ENCODE data around the gene NCKAP5. TPM values are rescaled to one million over a fixed set of nuclear protein-coding genes. Genes with fewer than 3 reads are reported as not detected.

The NCKAP5 gene
- total and polyA plus RNA-seq, 2 donors (not counting 1 experiment from before 2014, with no cell fraction given), result not detected

- H3K27ac ChIP-seq (ENCODE audit: low read length in 2 of 2), result no peak overlapping the region
Measured at GRCh38 chr2:132690664-132691303, 877.5 kb downstream of the NCKAP5 start.

GRCh38 chr2:132681766-132682165 is 886.5 kb downstream of the NCKAP5 start:
- no peaks in the 10 kb centered on the region for H3K9me3 ChIP-seq (ENCODE audit: control extremely low read depth in 1 of 3, control insufficient read depth in 2 of 3, insufficient read depth in 1 of 3, low read length in 2 of 3)
- no peaks in the 10 kb centered on the region for H3K9me3 Mint-ChIP-seq (ENCODE audit: insufficient read depth)
- no peak overlapping the region for H3K4me3 ChIP-seq (ENCODE audit: control extremely low read depth in 1 of 5, extremely low read depth in 1 of 5, insufficient read depth in 1 of 5, low read depth in 2 of 5, low read length in 4 of 5)
- H3K4me1 ChIP-seq (ENCODE audit: control insufficient read depth in 2 of 2, insufficient read depth in 2 of 2, low read length in 2 of 2), result no peaks in the 10 kb centered on the region
- H3K27me3 ChIP-seq (replicated peaks in 1 of 4; ENCODE audit: control extremely low read depth in 1 of 4, control insufficient read depth in 3 of 4, insufficient read depth in 4 of 4, low read length in 3 of 4), result no peaks in the 10 kb centered on the region
- DNase-seq, result no peak
- no peak overlapping the region for H3K4me2 ChIP-seq (replicated peaks; ENCODE audit: low read depth, low read length, poor library complexity, severe bottlenecking)
- no peaks in the 10 kb centered on the region for H3K4me1 Mint-ChIP-seq
- CTCF ChIA-PET, result no interaction called here
- H3K79me2 ChIP-seq (ENCODE audit: control insufficient read depth, insufficient read depth, low read length), result no peaks in the 10 kb centered on the region
- peaks cover 3% of the 10 kb centered on the region for H3K27me3 Mint-ChIP-seq
- POLR2A ChIA-PET, result no interaction called here
- ATAC-seq (ENCODE audit: low read depth), result no peak
- no peak overlapping the region for H3K27ac Mint-ChIP-seq
- no peak overlapping the region for H2AFZ ChIP-seq (ENCODE audit: insufficient read depth, low read depth, low read length, poor library complexity, severe bottlenecking)
- WGBS (ENCODE audit: insufficient coverage), result no CpG with 5 or more reads among the region's 1 CpG
- intact Hi-C loops (cut with micrococcal nuclease), result no loop called here
- no peak overlapping the region for H3K9ac ChIP-seq (ENCODE audit: low read length)
- H3K36me3 ChIP-seq (replicated peaks in 1 of 2; ENCODE audit: control extremely low read depth in 1 of 2, control insufficient read depth in 1 of 2, extremely low read depth in 1 of 2, insufficient read depth in 2 of 2, low read length in 1 of 2), result no peaks in the 10 kb centered on the region
- H3K27ac ChIP-seq (ENCODE audit: low read length in 2 of 2), result no peak overlapping the region
- no peak overlapping the region for H3K4me3 Mint-ChIP-seq
- TF ChIP-seq CTCF (IDR thresholded peaks at IDR 0.05) (no peak), EZH2 (IDR thresholded peaks at IDR 0.05; ENCODE audit: borderline replicate concordance, insufficient read depth, low read depth, low read length, poor library complexity, severe bottlenecking) (no peak)
- H4K20me1 ChIP-seq (ENCODE audit: control insufficient read depth, insufficient read depth, low read length, poor library complexity, severe bottlenecking), result no peaks in the 10 kb centered on the region

More at GRCh38 chr2:132690664-132691303, 877.5 kb downstream of the NCKAP5 start:
- ChIA-PET CTCF (no interaction called here), POLR2A (no interaction called here)
- Histone ChIP-seq H3K36me3 (replicated peaks in 1 of 2; ENCODE audit: control extremely low read depth in 1 of 2, control insufficient read depth in 1 of 2, extremely low read depth in 1 of 2, insufficient read depth in 2 of 2, low read length in 1 of 2) (no peaks in the 10 kb centered on the region), H3K27me3 (replicated peaks in 1 of 4; ENCODE audit: control extremely low read depth in 1 of 4, control insufficient read depth in 3 of 4, insufficient read depth in 4 of 4, low read length in 3 of 4) (no peaks in the 10 kb centered on the region), H3K4me3 (ENCODE audit: control extremely low read depth in 1 of 5, extremely low read depth in 1 of 5, insufficient read depth in 1 of 5, low read depth in 2 of 5, low read length in 4 of 5) (no peak overlapping the region), H3K79me2 (ENCODE audit: control insufficient read depth, insufficient read depth, low read length) (no peaks in the 10 kb centered on the region), H3K4me1 (ENCODE audit: control insufficient read depth in 2 of 2, insufficient read depth in 2 of 2, low read length in 2 of 2) (no peaks in the 10 kb centered on the region), H3K9me3 (ENCODE audit: control extremely low read depth in 1 of 3, control insufficient read depth in 2 of 3, insufficient read depth in 1 of 3, low read length in 2 of 3) (no peaks in the 10 kb centered on the region), H2AFZ (ENCODE audit: insufficient read depth, low read depth, low read length, poor library complexity, severe bottlenecking) (no peak overlapping the region), H3K9ac (ENCODE audit: low read length) (no peak overlapping the region), H3K4me2 (replicated peaks; ENCODE audit: low read depth, low read length, poor library complexity, severe bottlenecking) (no peak overlapping the region), H4K20me1 (ENCODE audit: control insufficient read depth, insufficient read depth, low read length, poor library complexity, severe bottlenecking) (no peaks in the 10 kb centered on the region)
- ATAC-seq (ENCODE audit: low read depth) (no peak), DNase-seq (no peak)
- Mint-ChIP-seq H3K4me3 (no peak overlapping the region), H3K4me1 (no peaks in the 10 kb centered on the region), H3K27me3 (peaks cover 3% of the 10 kb centered on the region), H3K9me3 (ENCODE audit: insufficient read depth) (no peaks in the 10 kb centered on the region), H3K27ac (no peak overlapping the region)
- 100% methylated on average over 1 of the region's 1 CpG for WGBS (ENCODE audit: insufficient coverage)
- TF ChIP-seq EZH2 (IDR thresholded peaks at IDR 0.05; ENCODE audit: borderline replicate concordance, insufficient read depth, low read depth, low read length, poor library complexity, severe bottlenecking) (no peak), CTCF (IDR thresholded peaks at IDR 0.05) (no peak)
- intact Hi-C loops (cut with micrococcal nuclease), result no loop called here
